Stimulated activated CD4-positive, alpha-beta T cell treated with anti-CD3 and anti-CD28 coated beads, Interleukin-4, amount 100 ng/mL, for 4 hours (primary cell): ENCODE measurements around the gene ZMYM4.
"Not testable (repeated sequence)": the region's sequence is repeated elsewhere in the genome, so short reads cannot be mapped to it uniquely, and the experiment has no call there.

Experiments used
- DNase-seq, 2 experiments: peaks; one replicate each; pipeline ENCODE4 v3.0.0-alpha.2; 2020

ZMYM4 gene

GRCh38 chr1:35461966-35462651 lies 193.6 kb downstream of the ZMYM4 start:
- DNase-seq: no peak

- no peak for DNase-seq
These were observed 194.7 kb downstream of the ZMYM4 start for GRCh38 chr1:35463232-35463631.

- DNase-seq: not testable (repeated sequence)
These were observed 195.2 kb downstream of the ZMYM4 start for GRCh38 chr1:35463749-35464148.

- DNase-seq: no peak
These were observed 197.6 kb downstream of the ZMYM4 start for GRCh38 chr1:35466120-35466519.

GRCh38 chr1:35470977-35471613 lies 202.6 kb downstream of the ZMYM4 start:
- no peak for DNase-seq
